Ishikawa (cell line): ENCODE results near the gene LCLAT1.

Experiments used
- CEBPB ChIP-seq: IDR thresholded peaks from 2 replicates; pipeline ENCODE4 v1.6.1; 2012
- CREB1 ChIP-seq: IDR thresholded peaks from 2 replicates; pipeline ENCODE4 v1.6.1; 2012; ENCODE audit warnings: low read depth
- RAD21 ChIP-seq: IDR thresholded peaks from 2 replicates; pipeline ENCODE4 v1.6.1; 2012; ENCODE audit warnings: low read depth
- REST ChIP-seq: IDR thresholded peaks from 2 replicates; pipeline ENCODE4 v1.6.1; 2012; ENCODE audit warnings: low read depth, mild to moderate bottlenecking
- TAF1 ChIP-seq: IDR thresholded peaks from 2 replicates; pipeline ENCODE4 v1.6.1; 2012; ENCODE audit warnings: low read depth, mild to moderate bottlenecking
- USF1 ChIP-seq: IDR thresholded peaks from 2 replicates; pipeline ENCODE4 v1.6.1; 2012
- ZBTB7A ChIP-seq: IDR thresholded peaks from 2 replicates; pipeline ENCODE4 v1.6.1; 2012; ENCODE audit warnings: low read depth

- TF ChIP-seq CREB1 (no peak), TAF1 (no peak), REST (no peak), CEBPB (no peak), ZBTB7A (no peak), RAD21 (no peak), USF1 (no peak)
These were observed 243.1 kb downstream of the LCLAT1 start for GRCh38 chr2:30690126-30690561.
